CD14-positive monocyte (primary cell): Measurements from ENCODE around the gene PSMG4. TPM values are rescaled to one million over a fixed set of nuclear protein-coding genes. Genes with fewer than 3 reads are reported as not detected.

Experiments used
- DNase-seq, 3 donors: peaks; one replicate each; pipeline ENCODE4 v3.0.0-alpha.2; 2011 to 2022
- H2AFZ ChIP-seq: 2 replicates; pipeline ENCODE4 v1.6.0; 2012; ENCODE audit warnings: mild to moderate bottlenecking, low read depth, low read length, inconsistent platforms; ENCODE audit not compliant: insufficient read depth, poor library complexity, severe bottlenecking
- H3K27ac ChIP-seq, 2 donors: 1 replicate in 1 of 2; 2 replicates in 1 of 2; pipeline ENCODE4 v1.5.1; 2012 to 2013; ENCODE audit warnings: low read length in 2 of 2, control low read depth in 1 of 2, inconsistent platforms in 1 of 2, low read depth in 1 of 2, mild to moderate bottlenecking in 1 of 2
- H3K27me3 ChIP-seq, 2 donors: one replicate each; pipeline versions ENCODE4 v1.6.0 to v1.6.1; 2011 to 2013; ENCODE audit warnings: low read length in 2 of 2; ENCODE audit not compliant: control insufficient read depth in 2 of 2, insufficient read depth in 2 of 2
- H3K36me3 ChIP-seq, 2 donors: replicated peaks in 1 of 2; 1 replicate in 1 of 2; 2 replicates in 1 of 2; pipeline versions ENCODE4 v1.5.1 to v1.6.1; 2012 to 2013; ENCODE audit warnings: low read length in 2 of 2, control low read depth in 1 of 2, inconsistent platforms in 1 of 2, mild to moderate bottlenecking in 1 of 2; ENCODE audit not compliant: insufficient read depth in 2 of 2, control insufficient read depth in 1 of 2
- H3K4me1 ChIP-seq, 2 donors: 1 replicate in 1 of 2; 2 replicates in 1 of 2; pipeline versions ENCODE4 v1.5.1 to v1.6.1; 2012 to 2013; ENCODE audit warnings: low read length in 2 of 2, control low read depth in 1 of 2, inconsistent platforms in 1 of 2, mild to moderate bottlenecking in 1 of 2, moderate library complexity in 1 of 2; ENCODE audit not compliant: insufficient read depth in 2 of 2, control insufficient read depth in 1 of 2
- H3K4me2 ChIP-seq: replicated peaks from 2 replicates; pipeline ENCODE3; 2012; ENCODE audit warnings: low read length, moderate library complexity, mild to moderate bottlenecking; ENCODE audit not compliant: poor library complexity, severe bottlenecking; ENCODE audit errors: extremely low read depth
- H3K4me3 ChIP-seq, 3 experiments: fragments of 200-600 bp in 1 of 3; sonication (generic) in 1 of 3; replicated peaks in 1 of 3; 1 replicate in 2 of 3; 2 replicates in 1 of 3; pipeline ENCODE4 v1.5.1; 2011 to 2013; ENCODE audit warnings: low read length in 3 of 3, mild to moderate bottlenecking in 3 of 3, control low read depth in 2 of 3, low read depth in 2 of 3, inconsistent platforms in 1 of 3, moderate library complexity in 1 of 3
- H3K79me2 ChIP-seq: 2 replicates; pipeline ENCODE4 v1.6.0; 2012; ENCODE audit warnings: mild to moderate bottlenecking, control low read depth, inconsistent platforms, low read length, moderate library complexity; ENCODE audit not compliant: insufficient read depth
- H3K9ac ChIP-seq: 2 replicates; pipeline ENCODE4 v1.6.0; 2017; ENCODE audit warnings: low read length, mild to moderate bottlenecking; ENCODE audit not compliant: insufficient read depth, poor library complexity, severe bottlenecking
- H3K9me3 ChIP-seq, 2 donors: replicated peaks in 1 of 2; 1 replicate in 1 of 2; 2 replicates in 1 of 2; pipeline versions ENCODE4 v1.5.1 to v1.6.1; 2012 to 2013; ENCODE audit warnings: low read length in 2 of 2, control low read depth in 1 of 2; ENCODE audit not compliant: control insufficient read depth in 1 of 2, insufficient read depth in 1 of 2
- H4K20me1 ChIP-seq: 2 replicates; pipeline ENCODE4 v1.6.0; 2012; ENCODE audit warnings: mild to moderate bottlenecking, low read length, control low read depth, moderate library complexity; ENCODE audit not compliant: insufficient read depth
- H3K27ac Mint-ChIP-seq, 7 donors: one replicate each; pipeline ENCODE4 v1.8.0; 2020; ENCODE audit warnings: mild to moderate bottlenecking in 7 of 7, mixed read lengths in 7 of 7, moderate library complexity in 6 of 7, inconsistent platforms in 2 of 7
- H3K27me3 Mint-ChIP-seq, 3 donors: one replicate each; pipeline ENCODE4 v1.8.0; 2021 to 2022; ENCODE audit warnings: low read depth in 3 of 3, mild to moderate bottlenecking in 3 of 3, mixed read lengths in 3 of 3, moderate library complexity in 3 of 3, inconsistent platforms in 1 of 3
- H3K36me3 Mint-ChIP-seq, 2 donors: one replicate each; pipeline ENCODE4 v1.8.0; 2020; ENCODE audit warnings: mixed read lengths in 2 of 2, inconsistent platforms in 1 of 2, mild to moderate bottlenecking in 1 of 2
- H3K4me1 Mint-ChIP-seq: one replicate; pipeline ENCODE4 v1.8.0; 2020; ENCODE audit warnings: mild to moderate bottlenecking, mixed read lengths
- H3K4me3 Mint-ChIP-seq, 2 donors: one replicate each; pipeline ENCODE4 v1.8.0; 2020; ENCODE audit warnings: mild to moderate bottlenecking in 2 of 2, mixed read lengths in 2 of 2, moderate library complexity in 1 of 2
- H3K9me3 Mint-ChIP-seq, 7 donors: one replicate each; pipeline ENCODE4 v1.8.0; 2020 to 2022; ENCODE audit warnings: mixed read lengths in 7 of 7, mild to moderate bottlenecking in 6 of 7, moderate library complexity in 6 of 7, inconsistent platforms in 2 of 7
- WGBS: methylation state at CpG from one replicate; pipeline ENCODE4 v1.1.5; 2013; ENCODE audit warnings: missing lambda C conversion rate; ENCODE audit not compliant: insufficient coverage; 5-methylcytosine and 5-hydroxymethylcytosine counted together
- intact Hi-C, 2 donors: fragments of 100-400 bp; cut with micrococcal nuclease; formaldehyde crosslinking; loops; one replicate each; pipeline versions ENCODE4 v1.15.0 to v1.15.1; 2023
- polyA plus RNA-seq, 3 donors: library from polyadenylated mRNA; depleted of rRNA in 1 of 3; unstranded in 2 of 3; stranded (reverse) in 1 of 3; fragments of 300-500 nt in 2 of 3; fragments of >200 nt in 1 of 3; fragmentation: Illumina TruSeq in 2 of 3; gene quantifications; 1 replicate in 2 of 3; 2 replicates in 1 of 3; pipeline ENCODE4 v1.2.3, GENCODE V29; 2012 to 2021
- TF ChIP-seq, protein P1 (sequence below): fragments of 200-600 bp; IDR thresholded peaks from one replicate; pipeline ENCODE4 v1.8.0; 2022; ENCODE audit warnings: antibody characterized with exemption, mild to moderate bottlenecking

The PSMG4 gene
- polyA plus RNA-seq, 3 donors = 23.6 to 31.1 (median 27.9) TPM

- peaks cover 20% of the 10 kb centered on the region for H3K79me2 ChIP-seq
- H2AFZ ChIP-seq = no peak overlapping the region
- H4K20me1 ChIP-seq = peaks cover 46% of the 10 kb centered on the region
- no peak overlapping the region for H3K9ac ChIP-seq
- H3K4me3 ChIP-seq = no peak overlapping the region
- no peak for DNase-seq
- no peak overlapping the region for H3K27ac ChIP-seq
- no CpG with 5 or more reads among the region's 5 CpGs for WGBS
- intact Hi-C loops = no loop called here
- H3K9me3 Mint-ChIP-seq = no peaks in the 10 kb centered on the region
- peaks cover 0 to 2% (median 0%) of the 10 kb centered on the region in 3 donors for H3K27me3 Mint-ChIP-seq
- H3K4me3 Mint-ChIP-seq = no peak overlapping the region
- H3K27me3 ChIP-seq = no peaks in the 10 kb centered on the region
- peaks cover 4% of the 10 kb centered on the region for H3K4me1 Mint-ChIP-seq
- no peaks in the 10 kb centered on the region for H3K4me1 ChIP-seq
- no peaks in the 10 kb centered on the region for H3K9me3 ChIP-seq
- peaks cover 63 to 76% of the 10 kb centered on the region in 2 donors for H3K36me3 Mint-ChIP-seq
- H3K36me3 ChIP-seq = peaks cover 45 to 84% of the 10 kb centered on the region in 2 donors
- TF ChIP-seq, protein P1, sequence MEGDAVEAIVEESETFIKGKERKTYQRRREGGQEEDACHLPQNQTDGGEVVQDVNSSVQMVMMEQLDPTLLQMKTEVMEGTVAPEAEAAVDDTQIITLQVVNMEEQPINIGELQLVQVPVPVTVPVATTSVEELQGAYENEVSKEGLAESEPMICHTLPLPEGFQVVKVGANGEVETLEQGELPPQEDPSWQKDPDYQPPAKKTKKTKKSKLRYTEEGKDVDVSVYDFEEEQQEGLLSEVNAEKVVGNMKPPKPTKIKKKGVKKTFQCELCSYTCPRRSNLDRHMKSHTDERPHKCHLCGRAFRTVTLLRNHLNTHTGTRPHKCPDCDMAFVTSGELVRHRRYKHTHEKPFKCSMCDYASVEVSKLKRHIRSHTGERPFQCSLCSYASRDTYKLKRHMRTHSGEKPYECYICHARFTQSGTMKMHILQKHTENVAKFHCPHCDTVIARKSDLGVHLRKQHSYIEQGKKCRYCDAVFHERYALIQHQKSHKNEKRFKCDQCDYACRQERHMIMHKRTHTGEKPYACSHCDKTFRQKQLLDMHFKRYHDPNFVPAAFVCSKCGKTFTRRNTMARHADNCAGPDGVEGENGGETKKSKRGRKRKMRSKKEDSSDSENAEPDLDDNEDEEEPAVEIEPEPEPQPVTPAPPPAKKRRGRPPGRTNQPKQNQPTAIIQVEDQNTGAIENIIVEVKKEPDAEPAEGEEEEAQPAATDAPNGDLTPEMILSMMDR = no peak
- no peak overlapping the region for H3K27ac Mint-ChIP-seq
- H3K4me2 ChIP-seq = no peak overlapping the region
Measured at GRCh38 chr6:3267162-3267561, 8.4 kb downstream of the PSMG4 start.

GRCh38 chr6:3268680-3269079, 9.9 kb downstream of the PSMG4 start:
- Mint-ChIP-seq H3K27ac (peak overlapping the region in 2 of 7 donors; percentile 27 to 38), H3K4me1 (no peaks in the 10 kb centered on the region), H3K4me3 (no peak overlapping the region), H3K36me3 (peaks cover 62 to 78% of the 10 kb centered on the region in 2 donors), H3K9me3 (no peaks in the 10 kb centered on the region), H3K27me3 (peaks cover 0 to 2% (median 0%) of the 10 kb centered on the region in 3 donors)
- Histone ChIP-seq H2AFZ (no peak overlapping the region), H4K20me1 (peaks cover 38% of the 10 kb centered on the region), H3K4me3 (no peak overlapping the region), H3K4me1 (no peaks in the 10 kb centered on the region), H3K27me3 (no peaks in the 10 kb centered on the region), H3K9ac (no peak overlapping the region), H3K79me2 (peaks cover 12% of the 10 kb centered on the region), H3K9me3 (no peaks in the 10 kb centered on the region), H3K4me2 (no peak overlapping the region), H3K36me3 (peaks cover 50 to 86% of the 10 kb centered on the region in 2 donors), H3K27ac (no peak overlapping the region)
- TF ChIP-seq, protein P1 = no peak
- WGBS = 84% methylated on average over 4 of the region's 11 CpGs
- no peak for DNase-seq
- intact Hi-C loops = no loop called here
